Nephron progenitor cell (in vitro differentiated cells): ENCODE measurements around the gene RNF220.

Experiments used
- DNase-seq: peaks from one replicate; pipeline ENCODE4 v3.0.0; 2021
- H3K27ac Mint-ChIP-seq: 2 replicates; pipeline ENCODE4 v1.8.0; 2021; ENCODE audit warnings: mild to moderate bottlenecking, moderate library complexity, mixed read lengths
- H3K27me3 Mint-ChIP-seq: 2 replicates; pipeline ENCODE4 v1.8.0; 2021; ENCODE audit warnings: mild to moderate bottlenecking, low read depth, mixed read lengths; ENCODE audit not compliant: poor library complexity
- H3K36me3 Mint-ChIP-seq: 2 replicates; pipeline ENCODE4 v1.8.0; 2021; ENCODE audit warnings: low read depth, mixed read lengths
- H3K4me1 Mint-ChIP-seq: 2 replicates; pipeline ENCODE4 v1.8.0; 2021; ENCODE audit warnings: mixed read lengths
- H3K4me3 Mint-ChIP-seq: 2 replicates; pipeline ENCODE4 v1.8.0; 2021; ENCODE audit warnings: mild to moderate bottlenecking, moderate library complexity, mixed read lengths
- H3K9me3 Mint-ChIP-seq: 2 replicates; pipeline ENCODE4 v1.8.0; 2021; ENCODE audit warnings: mild to moderate bottlenecking, moderate library complexity, mixed read lengths
- TF ChIP-seq, protein P1 (sequence below): fragments of 200-600 bp; sonication (generic); IDR thresholded peaks from 2 replicates; pipeline ENCODE4 v1.5.0; 2021; ENCODE audit warnings: antibody characterized with exemption

RNF220 gene

GRCh38 chr1:44405031-44405797, at the start of gene RNF220:
TSS of gene RNF220 (plus strand) at chr1:44405255.
- H3K27me3 Mint-ChIP-seq = peaks cover 26% of the 10 kb centered on the region

DNA sequence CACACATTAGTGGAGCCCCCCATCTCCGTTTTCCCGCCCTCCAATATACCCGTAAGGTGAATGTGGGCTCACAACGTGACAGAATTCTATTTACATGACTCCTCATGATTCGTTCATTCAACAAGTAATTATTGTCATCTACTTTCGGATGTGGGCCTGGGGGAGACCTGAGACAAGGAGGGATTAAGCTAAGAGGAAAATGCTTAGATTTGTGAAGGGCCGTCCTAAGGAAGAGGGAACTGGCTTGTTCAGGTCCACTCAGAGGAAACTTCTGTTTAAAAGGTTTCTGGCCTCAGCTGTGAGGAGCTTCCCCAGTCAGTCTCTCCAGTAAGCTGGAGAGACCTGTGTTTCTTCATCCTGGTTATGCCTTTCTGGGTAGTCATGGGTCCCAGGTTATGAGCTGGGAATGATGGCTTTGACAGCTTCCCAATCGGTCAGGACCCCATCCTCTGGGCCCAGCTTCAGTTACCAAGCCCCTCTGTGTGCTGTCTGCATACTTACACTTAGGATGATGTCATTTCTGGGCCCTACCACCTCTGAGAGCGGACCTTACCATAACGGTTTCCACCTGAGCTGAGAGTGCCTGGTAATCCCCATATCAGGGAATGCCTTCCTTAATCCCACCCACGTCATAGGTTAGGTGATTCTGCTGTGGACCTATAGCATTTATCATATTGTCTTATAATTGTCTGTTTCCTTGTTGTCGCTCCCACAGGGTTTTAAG, 49.3 kb upstream of the RNF220 start:
- Mint-ChIP-seq H3K27ac (peak overlapping the region; percentile 8), H3K27me3 (peaks cover 15% of the 10 kb centered on the region), H3K36me3 (peaks cover 15% of the 10 kb centered on the region), H3K4me3 (peak overlapping the region; percentile 95), H3K9me3 (no peaks in the 10 kb centered on the region), H3K4me1 (peaks cover 90% of the 10 kb centered on the region)
- DNase-seq = no peak
- TF ChIP-seq, protein P1, sequence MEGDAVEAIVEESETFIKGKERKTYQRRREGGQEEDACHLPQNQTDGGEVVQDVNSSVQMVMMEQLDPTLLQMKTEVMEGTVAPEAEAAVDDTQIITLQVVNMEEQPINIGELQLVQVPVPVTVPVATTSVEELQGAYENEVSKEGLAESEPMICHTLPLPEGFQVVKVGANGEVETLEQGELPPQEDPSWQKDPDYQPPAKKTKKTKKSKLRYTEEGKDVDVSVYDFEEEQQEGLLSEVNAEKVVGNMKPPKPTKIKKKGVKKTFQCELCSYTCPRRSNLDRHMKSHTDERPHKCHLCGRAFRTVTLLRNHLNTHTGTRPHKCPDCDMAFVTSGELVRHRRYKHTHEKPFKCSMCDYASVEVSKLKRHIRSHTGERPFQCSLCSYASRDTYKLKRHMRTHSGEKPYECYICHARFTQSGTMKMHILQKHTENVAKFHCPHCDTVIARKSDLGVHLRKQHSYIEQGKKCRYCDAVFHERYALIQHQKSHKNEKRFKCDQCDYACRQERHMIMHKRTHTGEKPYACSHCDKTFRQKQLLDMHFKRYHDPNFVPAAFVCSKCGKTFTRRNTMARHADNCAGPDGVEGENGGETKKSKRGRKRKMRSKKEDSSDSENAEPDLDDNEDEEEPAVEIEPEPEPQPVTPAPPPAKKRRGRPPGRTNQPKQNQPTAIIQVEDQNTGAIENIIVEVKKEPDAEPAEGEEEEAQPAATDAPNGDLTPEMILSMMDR = no peak

More at GRCh38 chr1:44405031-44405797, at the start of gene RNF220:
- Mint-ChIP-seq H3K9me3 (no peaks in the 10 kb centered on the region), H3K4me3 (peak within 1 kb of the TSS; percentile 94), H3K27ac (peak within 1 kb of the TSS; percentile 98), H3K36me3 (no peaks in the 10 kb centered on the region), H3K4me1 (peaks cover 10% of the 10 kb centered on the region)
- DNase-seq = peak; percentile 80
- TF ChIP-seq, protein P1 = no peak

- peaks cover 18% of the 10 kb centered on the region for H3K27me3 Mint-ChIP-seq
- no peak for DNase-seq
- peaks cover 78% of the 10 kb centered on the region for H3K4me1 Mint-ChIP-seq
- no peaks in the 10 kb centered on the region for H3K36me3 Mint-ChIP-seq
- no peaks in the 10 kb centered on the region for H3K9me3 Mint-ChIP-seq
- no peak overlapping the region for H3K4me3 Mint-ChIP-seq
- TF ChIP-seq, protein P1 = no peak
- peak overlapping the region; percentile 22 for H3K27ac Mint-ChIP-seq
Measured at GRCh38 chr1:44357710-44358109, 47.3 kb upstream of the RNF220 start.

- Mint-ChIP-seq H3K4me3 (no peak overlapping the region), H3K36me3 (no peaks in the 10 kb centered on the region), H3K4me1 (peaks cover 64% of the 10 kb centered on the region), H3K27me3 (peaks cover 29% of the 10 kb centered on the region), H3K27ac (peak overlapping the region; percentile 61), H3K9me3 (no peaks in the 10 kb centered on the region)
- peak; percentile 29 for DNase-seq
- TF ChIP-seq, protein P1 = no peak
Measured at GRCh38 chr1:44359234-44359935, 45.7 kb upstream of the RNF220 start.

DNA sequence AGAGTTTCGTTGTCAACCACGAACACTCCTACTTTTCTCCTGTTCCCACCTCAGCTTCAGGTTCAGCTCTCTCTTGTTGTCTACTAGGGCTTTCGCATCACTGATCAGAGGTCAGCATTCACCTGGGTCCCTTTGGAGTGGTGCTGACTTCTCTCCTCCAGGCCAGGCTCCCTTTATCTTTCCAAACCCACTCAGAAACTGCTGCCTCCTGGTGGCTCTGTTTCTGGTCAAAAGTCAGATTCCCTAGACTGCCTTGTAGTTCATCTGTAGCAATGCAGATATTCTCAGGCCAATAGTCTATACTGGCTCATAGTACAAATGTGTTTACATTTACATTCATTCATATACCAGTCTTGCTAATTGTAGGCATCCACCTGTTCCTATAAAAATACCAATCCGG, 43.6 kb upstream of the RNF220 start:
- H3K27me3 Mint-ChIP-seq = peaks cover 32% of the 10 kb centered on the region
- H3K9me3 Mint-ChIP-seq = no peaks in the 10 kb centered on the region
- H3K4me3 Mint-ChIP-seq = no peak overlapping the region
- no peak overlapping the region for H3K27ac Mint-ChIP-seq
- DNase-seq = no peak
- peaks cover 62% of the 10 kb centered on the region for H3K4me1 Mint-ChIP-seq
- TF ChIP-seq, protein P1 = no peak
- H3K36me3 Mint-ChIP-seq = no peaks in the 10 kb centered on the region
